Glutamatergic neuron (in vitro differentiated cells): Measurements from ENCODE around the gene PAQR5. TPM values are rescaled to one million over a fixed set of nuclear protein-coding genes. Genes with fewer than 3 reads are reported as not detected.

Experiments
- DNase-seq: peaks from one replicate; pipeline ENCODE4 v3.0.0; 2022
- H3K27ac Mint-ChIP-seq: one replicate; pipeline ENCODE4 v1.8.0; 2020; ENCODE audit warnings: mild to moderate bottlenecking, mixed read lengths, inconsistent platforms; ENCODE audit not compliant: unreplicated experiment
- H3K27me3 Mint-ChIP-seq: one replicate; pipeline ENCODE4 v1.8.0; 2020; ENCODE audit warnings: mild to moderate bottlenecking, moderate library complexity, mixed read lengths, inconsistent platforms; ENCODE audit not compliant: unreplicated experiment
- H3K36me3 Mint-ChIP-seq: one replicate; pipeline ENCODE4 v1.8.0; 2020; ENCODE audit warnings: mild to moderate bottlenecking, mixed read lengths, inconsistent platforms; ENCODE audit not compliant: unreplicated experiment
- H3K4me1 Mint-ChIP-seq: one replicate; pipeline ENCODE4 v1.8.0; 2020; ENCODE audit warnings: mild to moderate bottlenecking, low read depth, mixed read lengths, inconsistent platforms; ENCODE audit not compliant: unreplicated experiment
- H3K4me3 Mint-ChIP-seq: one replicate; pipeline ENCODE4 v1.8.0; 2020; ENCODE audit warnings: mild to moderate bottlenecking, mixed read lengths, inconsistent platforms; ENCODE audit not compliant: unreplicated experiment
- H3K9me3 Mint-ChIP-seq: one replicate; pipeline ENCODE4 v1.8.0; 2020; ENCODE audit warnings: mild to moderate bottlenecking, moderate library complexity, mixed read lengths, inconsistent platforms; ENCODE audit not compliant: unreplicated experiment
- total RNA-seq: library from RNA; stranded (reverse); fragmentation: NEBNext Ultra II Directional; extraction: Animal tissue kit (Norgen Biotek cat#: 25700); gene quantifications from one replicate; pipeline ENCODE4 v1.2.1, GENCODE V29; 2021; ENCODE audit not compliant: unreplicated experiment
- TF ChIP-seq, protein P1 (sequence below): fragments of 200-600 bp; sonication (generic); IDR thresholded peaks from one replicate; pipeline ENCODE4 v1.5.0; 2021; ENCODE audit not compliant: partially characterized antibody, unreplicated experiment

The PAQR5 gene
- total RNA-seq, 1 donor from 2014 or later = not detected

DNA sequence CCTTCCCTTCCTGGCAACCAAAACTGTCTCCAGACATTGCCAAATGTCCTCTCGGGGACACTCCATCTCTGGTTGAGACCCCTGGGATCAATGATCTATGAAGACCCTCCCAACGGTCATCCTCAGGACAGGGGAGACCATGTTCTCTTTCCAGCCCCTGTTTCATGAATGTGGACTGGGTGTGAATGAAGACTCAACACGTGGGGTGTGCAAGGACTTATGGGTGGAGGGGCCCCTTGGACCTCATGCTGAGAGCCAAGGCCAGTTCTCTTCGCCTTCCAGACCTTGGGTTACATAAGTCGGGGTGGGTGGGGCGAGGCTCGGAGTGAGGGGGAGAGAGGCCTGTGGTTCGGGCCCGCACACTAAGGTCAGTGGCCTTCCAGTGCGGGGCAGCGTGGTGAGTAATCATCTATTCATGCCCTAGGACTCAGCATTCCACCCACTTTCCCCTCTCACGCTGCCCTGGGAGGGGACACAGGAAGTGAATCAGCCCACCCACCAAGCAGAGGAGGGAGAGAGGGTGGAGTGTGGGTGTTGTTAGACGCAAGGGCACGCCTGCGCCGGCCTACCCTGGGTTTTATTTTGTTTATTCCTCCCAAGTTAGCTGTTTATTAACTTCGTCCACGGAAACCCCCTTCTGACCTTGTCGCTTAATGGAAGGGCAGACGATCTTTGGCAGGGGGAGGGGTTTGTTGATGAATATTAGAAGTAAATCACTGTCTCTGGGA, 6.7 kb downstream of the PAQR5 start:
- Mint-ChIP-seq H3K4me3 (no peak overlapping the region), H3K9me3 (peaks cover 2% of the 10 kb centered on the region), H3K27ac (no peak overlapping the region), H3K36me3 (no peaks in the 10 kb centered on the region), H3K27me3 (peaks cover 8% of the 10 kb centered on the region), H3K4me1 (no peaks in the 10 kb centered on the region)
- TF ChIP-seq, protein P1, sequence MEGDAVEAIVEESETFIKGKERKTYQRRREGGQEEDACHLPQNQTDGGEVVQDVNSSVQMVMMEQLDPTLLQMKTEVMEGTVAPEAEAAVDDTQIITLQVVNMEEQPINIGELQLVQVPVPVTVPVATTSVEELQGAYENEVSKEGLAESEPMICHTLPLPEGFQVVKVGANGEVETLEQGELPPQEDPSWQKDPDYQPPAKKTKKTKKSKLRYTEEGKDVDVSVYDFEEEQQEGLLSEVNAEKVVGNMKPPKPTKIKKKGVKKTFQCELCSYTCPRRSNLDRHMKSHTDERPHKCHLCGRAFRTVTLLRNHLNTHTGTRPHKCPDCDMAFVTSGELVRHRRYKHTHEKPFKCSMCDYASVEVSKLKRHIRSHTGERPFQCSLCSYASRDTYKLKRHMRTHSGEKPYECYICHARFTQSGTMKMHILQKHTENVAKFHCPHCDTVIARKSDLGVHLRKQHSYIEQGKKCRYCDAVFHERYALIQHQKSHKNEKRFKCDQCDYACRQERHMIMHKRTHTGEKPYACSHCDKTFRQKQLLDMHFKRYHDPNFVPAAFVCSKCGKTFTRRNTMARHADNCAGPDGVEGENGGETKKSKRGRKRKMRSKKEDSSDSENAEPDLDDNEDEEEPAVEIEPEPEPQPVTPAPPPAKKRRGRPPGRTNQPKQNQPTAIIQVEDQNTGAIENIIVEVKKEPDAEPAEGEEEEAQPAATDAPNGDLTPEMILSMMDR = no peak
- no peak for DNase-seq

DNA sequence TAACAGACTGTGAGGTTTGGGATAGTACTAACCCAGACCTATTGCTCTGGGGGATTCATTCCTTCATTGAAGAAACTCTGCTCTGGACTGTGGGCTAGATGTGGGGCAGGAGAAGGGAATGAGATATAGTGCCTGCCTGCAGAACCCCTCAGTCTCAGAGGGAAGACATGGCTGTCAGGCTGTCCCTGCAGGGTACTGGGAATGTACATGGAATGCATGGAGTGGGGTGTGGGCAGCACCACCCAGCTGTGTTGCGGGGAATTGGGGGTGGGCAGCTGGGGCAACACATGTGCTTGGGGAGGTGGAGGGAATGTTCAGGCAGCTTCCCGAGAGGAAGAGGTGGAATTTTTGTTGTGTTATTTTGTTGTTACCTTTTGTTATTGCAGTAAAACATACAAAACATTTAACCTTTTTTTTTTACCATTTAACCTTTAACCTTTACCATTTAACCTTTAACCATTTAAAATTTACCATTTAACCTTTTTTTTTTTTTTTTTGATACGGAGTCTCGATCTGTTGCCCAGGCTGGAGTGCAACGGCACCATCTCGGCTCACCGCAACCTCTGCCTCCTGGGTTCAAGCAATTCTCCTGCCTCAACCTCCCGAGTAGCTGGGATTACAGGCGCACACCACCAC, 7.3 kb downstream of the PAQR5 start:
- TF ChIP-seq, protein P1 = no peak
- no peaks in the 10 kb centered on the region for H3K4me1 Mint-ChIP-seq
- H3K27me3 Mint-ChIP-seq = peaks cover 8% of the 10 kb centered on the region
- H3K4me3 Mint-ChIP-seq = no peak overlapping the region
- no peaks in the 10 kb centered on the region for H3K36me3 Mint-ChIP-seq
- peaks cover 2% of the 10 kb centered on the region for H3K9me3 Mint-ChIP-seq
- no peak overlapping the region for H3K27ac Mint-ChIP-seq
- DNase-seq = no peak

DNA sequence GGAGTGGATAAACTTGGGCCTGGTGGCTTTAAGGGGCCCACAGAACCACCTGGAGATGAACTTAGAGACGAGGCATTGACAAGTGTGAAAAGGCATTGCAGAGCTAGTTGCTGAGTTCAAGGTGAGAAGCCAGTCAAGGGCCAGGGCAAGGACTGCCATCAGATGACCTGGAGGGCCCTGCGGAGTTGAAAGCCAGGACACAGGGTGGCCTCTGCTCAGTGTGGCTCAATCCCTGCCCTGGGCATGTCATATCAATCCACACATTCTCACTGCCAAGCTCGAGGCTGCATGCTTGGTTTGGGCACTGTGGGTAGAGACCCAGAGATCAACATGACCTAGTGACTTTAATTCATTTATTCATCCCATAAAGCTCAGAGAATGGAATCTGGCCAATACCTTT, 9.2 kb downstream of the PAQR5 start:
- Mint-ChIP-seq H3K27me3 (peaks cover 10% of the 10 kb centered on the region), H3K9me3 (peaks cover 2% of the 10 kb centered on the region), H3K4me3 (no peak overlapping the region), H3K4me1 (no peaks in the 10 kb centered on the region), H3K27ac (no peak overlapping the region), H3K36me3 (no peaks in the 10 kb centered on the region)
- TF ChIP-seq, protein P1 = no peak
- DNase-seq = no peak

DNA sequence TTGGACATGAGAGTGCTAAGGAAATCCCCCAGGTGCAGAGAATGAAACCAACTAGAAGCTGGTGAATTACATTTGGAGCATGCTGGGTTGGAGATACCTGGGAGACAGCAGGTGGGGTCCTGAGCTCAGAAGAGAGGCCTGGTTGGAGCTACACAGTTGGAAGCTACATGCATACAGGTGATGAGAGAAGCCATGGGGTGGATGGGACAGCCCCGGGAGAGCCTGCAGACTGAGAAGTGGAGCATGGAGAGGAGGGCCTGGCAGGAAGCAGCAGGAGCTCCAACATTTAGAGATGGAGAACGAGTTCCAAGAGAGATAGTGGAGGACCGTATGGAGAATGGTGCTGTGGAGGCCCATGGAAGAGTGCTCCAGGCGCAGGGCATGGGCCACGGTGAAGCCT, 10.2 kb downstream of the PAQR5 start:
- no peak overlapping the region for H3K4me3 Mint-ChIP-seq
- peaks cover 10% of the 10 kb centered on the region for H3K27me3 Mint-ChIP-seq
- DNase-seq = no peak
- H3K4me1 Mint-ChIP-seq = no peaks in the 10 kb centered on the region
- peaks cover 2% of the 10 kb centered on the region for H3K9me3 Mint-ChIP-seq
- TF ChIP-seq, protein P1 = no peak
- H3K36me3 Mint-ChIP-seq = no peaks in the 10 kb centered on the region
- H3K27ac Mint-ChIP-seq = no peak overlapping the region

DNA sequence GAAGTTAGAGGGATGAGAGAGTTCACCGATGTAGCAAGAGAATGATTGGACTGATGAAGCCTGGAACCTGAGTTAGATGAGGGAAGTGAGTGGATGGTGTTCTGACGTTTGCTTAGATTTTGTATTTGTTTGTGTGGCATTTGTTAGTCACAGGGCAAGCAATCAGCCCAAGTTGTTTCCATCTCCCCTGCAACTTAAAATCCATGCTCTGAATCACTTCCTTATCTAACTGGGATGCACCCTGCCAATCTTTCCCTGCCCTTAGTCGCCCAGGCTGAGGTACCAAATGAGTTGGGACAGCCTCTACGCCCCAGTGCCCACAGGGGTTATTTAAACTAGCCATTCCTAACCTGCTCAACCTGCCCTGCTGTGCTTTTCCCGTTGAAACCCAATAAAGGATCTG, 12.6 kb downstream of the PAQR5 start:
- TF ChIP-seq, protein P1 = no peak

More for the DNA sequence above, 12.6 kb downstream of the PAQR5 start:
- Mint-ChIP-seq H3K4me1 (no peaks in the 10 kb centered on the region), H3K36me3 (no peaks in the 10 kb centered on the region), H3K9me3 (no peaks in the 10 kb centered on the region), H3K27me3 (peaks cover 8% of the 10 kb centered on the region), H3K27ac (no peak overlapping the region), H3K4me3 (no peak overlapping the region)
- DNase-seq = no peak
